ENCODE data around the gene EHD3. TPM values are rescaled to one million over a fixed set of nuclear protein-coding genes. Genes with fewer than 3 reads are reported as not detected.

Gene EHD3
- total and polyA plus RNA-seq, 10 of the 15 experiments (the other 5 are each of a cell fraction or from before 2014, with no cell fraction given), result 1.1 to 10.9 (median 8.2) TPM

DNA sequence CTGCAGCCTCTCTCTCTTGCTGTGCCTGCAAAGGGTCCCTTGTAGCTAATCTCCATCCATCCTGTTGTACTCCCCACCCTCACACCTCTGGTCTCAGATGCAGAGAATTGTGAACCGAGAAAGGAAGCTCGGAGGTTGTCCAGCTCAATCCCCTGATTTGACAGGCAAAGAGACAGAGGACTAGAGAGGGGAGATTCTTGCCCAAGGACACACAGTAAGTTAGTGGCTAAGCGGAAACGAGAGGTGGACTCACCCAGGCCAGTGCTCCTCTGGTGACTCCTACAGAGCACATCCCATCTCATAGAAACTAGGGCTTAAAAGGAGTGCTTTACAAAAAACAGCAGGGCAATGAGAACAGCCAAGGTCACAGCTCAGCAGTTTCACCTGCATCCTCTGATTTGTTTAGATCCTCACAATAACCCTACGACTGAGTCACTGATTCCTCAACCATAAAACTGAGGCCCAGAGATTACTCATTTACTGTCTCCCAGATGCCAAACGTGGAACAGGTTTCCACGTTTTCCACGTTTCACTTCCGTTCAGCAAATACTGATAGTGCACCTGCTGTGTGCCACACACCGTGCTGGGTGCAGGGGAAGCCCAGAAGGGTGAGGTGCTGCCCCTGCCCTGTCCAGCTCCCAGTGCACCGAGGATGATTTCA is 22.1 kb downstream of the EHD3 start:
- POLR2A ChIA-PET, result interaction anchor here (0.5 to 1.8 kb wide), 7 partner anchors 10 to 1109 kb away, joined by 3 to 7 read pairs (median 4); partner anchors contain the start of gene YPEL5
- Histone ChIP-seq H3K27me3 (replicated peaks in 1 of 2; ENCODE audit: control insufficient read depth in 2 of 2, insufficient read depth in 2 of 2, low read length in 1 of 2) (no peaks in the 10 kb centered on the region), H3K27ac (ENCODE audit: control insufficient read depth, insufficient read depth) (peak overlapping the region; percentile 27), H3K4me3 (no peak overlapping the region), H3K9ac (ENCODE audit: control insufficient read depth, insufficient read depth, low read length) (no peak overlapping the region), H2AFZ (ENCODE audit: control insufficient read depth, low read depth, low read length) (no peak overlapping the region), H4K20me1 (ENCODE audit: control insufficient read depth, insufficient read depth) (no peaks in the 10 kb centered on the region; the same call in 1 of the 2 replicates), H3K79me2 (ENCODE audit: control insufficient read depth, insufficient read depth, low read length) (no peaks in the 10 kb centered on the region), H3K4me1 (ENCODE audit: control insufficient read depth, insufficient read depth, low read length) (peaks cover 77% of the 10 kb centered on the region), H3K4me2 (ENCODE audit: control insufficient read depth, insufficient read depth) (peak overlapping the region; percentile 65), H3K9me3 (replicated peaks; ENCODE audit: control insufficient read depth, insufficient read depth, low read length) (no peaks in the 10 kb centered on the region; the same call in 2 of the 3 replicates), H3K36me3 (ENCODE audit: control insufficient read depth in 2 of 2, insufficient read depth in 2 of 2, low read length in 1 of 2) (no peaks in the 10 kb centered on the region; a peak in 1 of 4 replicates)
- peak; percentile 87 for FAIRE-seq
- intact Hi-C loops (cut with micrococcal nuclease; ENCODE audit: unreplicated experiment) (loop anchor here (1.0 to 5.0 kb wide), 4 partner anchors 37 to 84 kb away; no protein-coding TSS in a partner anchor), in situ Hi-C loops (cut with MboI) (no loop called here)
- BruUV-seq (replicated peaks), result no TSS peak
- RAD21 ChIA-PET (ENCODE audit: unreplicated experiment), result interaction anchor here (0.7 to 5.7 kb wide), 12 partner anchors 14 to 85 kb away, joined by 3 to 35 read pairs (median 8); partner anchors contain the start of genes CAPN14 and EHD3
- CTCF ChIA-PET, result interaction anchor here (0.6 to 9.5 kb wide), 12 partner anchors 15 to 544 kb away, joined by 3 to 68 read pairs (median 6); partner anchors contain the start of gene EHD3
- DNase-seq (ENCODE audit: low read depth, low spot score), result peak; percentile 72
- WGBS (ENCODE audit: insufficient coverage, insufficient replicate concordance, low lambda C conversion rate, missing lambda C conversion rate), result under 1% methylated on average over 11 of the region's 11 CpGs
- SMC1A ChIA-PET (ENCODE audit: uncharacterized antibody, unreplicated experiment), result interaction anchor here (0.7 to 4.3 kb wide), 17 partner anchors 13 to 126 kb away, joined by 3 to 30 read pairs (median 6); partner anchors contain the start of genes CAPN14, EHD3 and GALNT14
- peak; percentile 60 for ATAC-seq
- TF ChIP-seq MTA2 (IDR thresholded peaks at IDR 0.05; ENCODE audit: low read depth) (peak; percentile 50), YBX1 (IDR thresholded peaks at IDR 0.05) (no peak), FOXM1 (IDR thresholded peaks at IDR 0.05; ENCODE audit: low read depth, low read length) (peak; percentile 90; the same call in 1 of the 2 replicates), EED (IDR thresholded peaks at IDR 0.05; ENCODE audit: low read depth) (peak; percentile 100), POU2F2 (IDR thresholded peaks at IDR 0.05; ENCODE audit: borderline replicate concordance, low read depth, low read length) (0 out of 3 replicates have a peak, but pooled peaks have one; percentile 30), ETV6 (conservative IDR thresholded peaks at IDR 0.05 in 1 of 2, IDR thresholded peaks at IDR 0.05 in 1 of 2; ENCODE audit: borderline replicate concordance in 1 of 2, low read depth in 1 of 2) (peak in 1 of 2 experiments; percentile 91; a peak in 2 of 4 replicates), FOS (IDR thresholded peaks at IDR 0.05; ENCODE audit: borderline replicate concordance, extremely low read depth, insufficient read length) (no peak), STAT1 (conservative IDR thresholded peaks at IDR 0.05) (no peak), ATF7 (IDR thresholded peaks at IDR 0.05; ENCODE audit: low read depth) (0 out of 2 replicates have a peak, but pooled peaks have one; percentile 12), NFIC (IDR thresholded peaks at IDR 0.05; ENCODE audit: low read depth, low read length) (peak; percentile 95), MXI1 (IDR thresholded peaks at IDR 0.05; ENCODE audit: low read depth, low read length) (no peak), MEF2B (IDR thresholded peaks at IDR 0.05; ENCODE audit: partially characterized antibody, poor library complexity, severe bottlenecking) (peak; percentile 76), TCF3 (IDR thresholded peaks at IDR 0.05; ENCODE audit: borderline replicate concordance, insufficient read depth, low read depth, low read length) (peak; percentile 94), TCF7 (IDR thresholded peaks at IDR 0.05; ENCODE audit: borderline replicate concordance) (no peak), TCF12 (IDR thresholded peaks at IDR 0.05; ENCODE audit: low read depth, low read length) (peak; percentile 90), NFYB (IDR thresholded peaks at IDR 0.05; ENCODE audit: insufficient read depth, low read depth, low read length) (0 out of 2 replicates have a peak, but pooled peaks have one; percentile 6), GABPA (IDR thresholded peaks at IDR 0.05; ENCODE audit: low read depth) (0 out of 2 replicates have a peak, but pooled peaks have one; percentile 26), NFXL1 (IDR thresholded peaks at IDR 0.05; ENCODE audit: borderline replicate concordance) (peak; percentile 33; the same call in 1 of the 2 replicates), CREB1 (IDR thresholded peaks at IDR 0.05; ENCODE audit: low read depth) (peak; percentile 43; the same call in 1 of the 2 replicates), IKZF2 (IDR thresholded peaks at IDR 0.05) (peak; percentile 89 to 92)
- TF ChIP-seq, protein P1, sequence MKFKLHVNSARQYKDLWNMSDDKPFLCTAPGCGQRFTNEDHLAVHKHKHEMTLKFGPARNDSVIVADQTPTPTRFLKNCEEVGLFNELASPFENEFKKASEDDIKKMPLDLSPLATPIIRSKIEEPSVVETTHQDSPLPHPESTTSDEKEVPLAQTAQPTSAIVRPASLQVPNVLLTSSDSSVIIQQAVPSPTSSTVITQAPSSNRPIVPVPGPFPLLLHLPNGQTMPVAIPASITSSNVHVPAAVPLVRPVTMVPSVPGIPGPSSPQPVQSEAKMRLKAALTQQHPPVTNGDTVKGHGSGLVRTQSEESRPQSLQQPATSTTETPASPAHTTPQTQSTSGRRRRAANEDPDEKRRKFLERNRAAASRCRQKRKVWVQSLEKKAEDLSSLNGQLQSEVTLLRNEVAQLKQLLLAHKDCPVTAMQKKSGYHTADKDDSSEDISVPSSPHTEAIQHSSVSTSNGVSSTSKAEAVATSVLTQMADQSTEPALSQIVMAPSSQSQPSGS (IDR thresholded peaks at IDR 0.05; ENCODE audit: low read length), result peak; percentile 84; the same call in 1 of the 2 replicates
